GM10266 (cell line): ENCODE results near the gene FAM234A.
"Not testable (repeated sequence)": the region's sequence is repeated elsewhere in the genome, so short reads cannot be mapped to it uniquely, and the experiment has no call there.

ENCODE experiments used
- DNase-seq: peaks from one replicate; pipeline ENCODE4 v3.0.0; 2012; ENCODE audit errors: extremely low spot score
- CTCF ChIP-seq: IDR thresholded peaks from 2 replicates; pipeline ENCODE4 v1.5.1; 2012; ENCODE audit warnings: mild to moderate bottlenecking, low read depth; ENCODE audit not compliant: control insufficient read depth, insufficient read depth; ENCODE audit errors: missing control alignments

FAM234A gene

DNA sequence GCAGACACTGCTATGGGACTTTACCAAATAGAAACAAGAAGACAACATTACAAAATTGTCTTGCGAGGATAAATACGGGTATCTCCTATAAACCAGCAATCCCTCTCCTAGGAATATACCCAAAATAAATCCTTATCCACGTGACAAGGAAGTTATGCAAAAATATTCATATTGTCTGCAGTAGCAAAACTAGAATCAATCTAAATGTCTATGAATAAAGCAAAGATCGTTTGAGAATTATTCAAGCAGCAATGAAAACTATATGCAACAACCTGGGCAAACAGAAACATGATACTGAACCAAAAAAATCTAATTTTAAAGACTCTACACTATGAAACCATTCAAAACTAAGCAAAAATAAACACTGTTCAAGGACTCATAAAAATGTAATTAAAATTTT, 14.6 kb upstream of the FAM234A start:
- no peak for DNase-seq
- no peak for TF ChIP-seq CTCF

- TF ChIP-seq CTCF: no peak
- no peak for DNase-seq
Measured at GRCh38 chr16:228151-228851, 6.3 kb upstream of the FAM234A start.

GRCh38 chr16:228852-229730, 5.5 kb upstream of the FAM234A start, which contains the start of gene LUC7L:
Gene LUC7L, minus strand, starts transcription at chr16:229449. Its CDS starts 110 bp downstream, at chr16:229339.
- TF ChIP-seq CTCF: no peak
- DNase-seq: peak; percentile 92

- TF ChIP-seq CTCF: no peak
- no peak for DNase-seq
Measured at GRCh38 chr16:229731-230281, 4.8 kb upstream of the FAM234A start.

- not testable (repeated sequence) for DNase-seq
Measured at GRCh38 chr16:230351-230750, 4.3 kb upstream of the FAM234A start.

DNA sequence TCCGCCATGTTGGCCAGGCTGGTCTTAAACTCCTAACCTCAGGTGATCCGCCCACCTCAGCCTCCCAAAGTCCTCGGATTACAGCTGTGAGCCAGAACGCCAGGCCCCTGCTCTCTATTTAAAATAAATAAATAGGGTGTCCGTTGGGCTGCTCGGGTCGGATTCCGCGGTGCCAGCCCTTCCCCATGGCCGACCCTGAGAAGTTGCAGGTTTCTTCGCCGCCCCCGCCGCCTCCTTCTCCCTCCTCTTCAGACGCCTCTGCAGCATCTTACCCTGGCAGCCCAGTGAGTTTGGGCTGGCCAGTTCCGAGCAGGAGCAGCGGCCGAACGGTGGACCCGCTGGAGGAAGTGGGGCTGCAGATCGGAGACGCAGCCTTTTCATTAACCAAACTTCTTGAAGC, 3.7 kb upstream of the FAM234A start:
- DNase-seq: no peak
- TF ChIP-seq CTCF: no peak

DNA sequence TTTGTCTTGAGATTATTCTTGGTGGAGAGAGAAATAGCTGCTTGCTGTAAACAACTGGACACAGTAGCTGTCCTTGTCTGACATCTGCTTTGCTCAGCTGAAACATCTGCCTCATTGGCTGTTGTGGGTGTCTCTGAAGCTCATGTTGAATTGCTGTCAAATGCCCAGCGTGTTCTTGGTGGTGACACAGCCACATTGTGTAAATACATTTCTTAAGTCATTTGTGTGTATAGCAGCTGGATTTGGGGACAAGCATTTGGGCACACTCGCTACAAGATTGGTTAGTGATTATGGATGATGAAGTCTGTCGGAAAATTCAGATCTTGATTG, 5.3 kb downstream of the FAM234A start:
- no peak for DNase-seq
- no peak for TF ChIP-seq CTCF
